Measurements from ENCODE around the gene TSPAN10. TPM values are rescaled to one million over a fixed set of nuclear protein-coding genes. Genes with fewer than 3 reads are reported as not detected.

Gene TSPAN10
- total and polyA plus RNA-seq, 2 donors from 2014 or later = 1.9 to 2.1 TPM

DNA sequence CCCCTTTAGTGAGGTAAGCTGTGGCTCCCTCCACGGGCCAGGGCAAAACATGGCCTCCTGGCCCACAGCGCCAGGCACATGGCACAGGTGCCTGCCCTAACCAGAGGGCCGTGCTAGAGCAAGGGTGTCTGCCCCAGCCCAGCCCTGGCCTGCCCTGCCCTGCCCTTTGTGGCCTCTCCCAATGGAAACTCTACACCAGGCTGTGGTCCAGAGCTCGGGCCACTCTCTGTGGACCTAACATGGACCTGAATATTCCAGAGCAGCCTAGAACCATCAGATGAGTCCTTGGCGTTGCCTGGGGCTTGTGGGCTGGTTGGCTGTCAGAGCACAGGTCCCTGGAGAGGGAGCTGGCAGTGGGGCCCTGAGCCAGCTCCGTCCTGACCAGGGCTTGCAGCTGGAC, 58.2 kb downstream of the TSPAN10 start:
- TF ChIP-seq, protein P1, sequence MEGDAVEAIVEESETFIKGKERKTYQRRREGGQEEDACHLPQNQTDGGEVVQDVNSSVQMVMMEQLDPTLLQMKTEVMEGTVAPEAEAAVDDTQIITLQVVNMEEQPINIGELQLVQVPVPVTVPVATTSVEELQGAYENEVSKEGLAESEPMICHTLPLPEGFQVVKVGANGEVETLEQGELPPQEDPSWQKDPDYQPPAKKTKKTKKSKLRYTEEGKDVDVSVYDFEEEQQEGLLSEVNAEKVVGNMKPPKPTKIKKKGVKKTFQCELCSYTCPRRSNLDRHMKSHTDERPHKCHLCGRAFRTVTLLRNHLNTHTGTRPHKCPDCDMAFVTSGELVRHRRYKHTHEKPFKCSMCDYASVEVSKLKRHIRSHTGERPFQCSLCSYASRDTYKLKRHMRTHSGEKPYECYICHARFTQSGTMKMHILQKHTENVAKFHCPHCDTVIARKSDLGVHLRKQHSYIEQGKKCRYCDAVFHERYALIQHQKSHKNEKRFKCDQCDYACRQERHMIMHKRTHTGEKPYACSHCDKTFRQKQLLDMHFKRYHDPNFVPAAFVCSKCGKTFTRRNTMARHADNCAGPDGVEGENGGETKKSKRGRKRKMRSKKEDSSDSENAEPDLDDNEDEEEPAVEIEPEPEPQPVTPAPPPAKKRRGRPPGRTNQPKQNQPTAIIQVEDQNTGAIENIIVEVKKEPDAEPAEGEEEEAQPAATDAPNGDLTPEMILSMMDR (IDR thresholded peaks at IDR 0.05; ENCODE audit: borderline replicate concordance, extremely low read depth, insufficient read depth) = no peak
- Histone ChIP-seq H3K27me3 (ENCODE audit: control insufficient read depth, insufficient read depth, low read length) (no peaks in the 10 kb centered on the region), H3K4me3 (ENCODE audit: low read length in 3 of 3) (no peak overlapping the region), H3K27ac (ENCODE audit: low read depth in 2 of 2, low read length in 2 of 2) (no peak overlapping the region), H3K9me3 (ENCODE audit: control insufficient read depth in 2 of 3, insufficient read depth in 1 of 3, low read length in 3 of 3) (no peaks in the 10 kb centered on the region), H3K9ac (ENCODE audit: low read length in 3 of 3) (no peak overlapping the region), H3K4me1 (ENCODE audit: control insufficient read depth in 2 of 3, insufficient read depth in 2 of 3, low read depth in 1 of 3, low read length in 3 of 3) (no peaks in the 10 kb centered on the region), H3K36me3 (ENCODE audit: control insufficient read depth in 2 of 3, insufficient read depth in 3 of 3, low read length in 3 of 3) (peaks cover 0 to 47% (median 16%) of the 10 kb centered on the region in 3 donors)
- DNase-seq (no peak), FAIRE-seq (no peak)
- intact Hi-C loops (cut with DNase I) = no loop called here

DNA sequence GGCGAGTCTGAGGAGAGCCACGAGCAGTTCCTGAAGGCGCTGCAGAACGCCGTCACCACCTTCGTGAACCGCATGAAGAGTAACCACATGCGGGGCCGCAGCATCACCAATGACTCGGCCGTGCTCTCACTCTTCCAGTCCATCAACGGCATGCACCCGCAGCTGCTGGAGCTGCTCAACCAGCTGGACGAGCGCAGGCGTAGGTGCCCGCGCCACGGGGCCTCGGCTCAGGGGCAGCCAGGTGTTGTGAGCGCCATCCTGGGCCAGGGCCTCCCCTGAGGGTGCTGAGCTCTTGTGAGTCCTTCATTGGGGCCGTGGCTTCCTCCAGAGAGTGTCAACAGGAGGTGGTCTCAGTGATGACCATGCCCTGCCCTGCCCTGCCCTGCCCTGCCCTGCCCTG, 58.8 kb downstream of the TSPAN10 start:
- FAIRE-seq = no peak
- DNase-seq = no peak
- TF ChIP-seq, protein P1 (IDR thresholded peaks at IDR 0.05; ENCODE audit: borderline replicate concordance, extremely low read depth, insufficient read depth) = no peak
- Histone ChIP-seq H3K9me3 (ENCODE audit: control insufficient read depth in 2 of 3, insufficient read depth in 1 of 3, low read length in 3 of 3) (no peaks in the 10 kb centered on the region), H3K4me1 (ENCODE audit: control insufficient read depth in 2 of 3, insufficient read depth in 2 of 3, low read depth in 1 of 3, low read length in 3 of 3) (peaks cover 0 to 2% (median 0%) of the 10 kb centered on the region in 3 donors), H3K9ac (ENCODE audit: low read length in 3 of 3) (no peak overlapping the region), H3K36me3 (ENCODE audit: control insufficient read depth in 2 of 3, insufficient read depth in 3 of 3, low read length in 3 of 3) (peaks cover 0 to 49% (median 16%) of the 10 kb centered on the region in 3 donors), H3K27ac (ENCODE audit: low read depth in 2 of 2, low read length in 2 of 2) (no peak overlapping the region), H3K4me3 (ENCODE audit: low read length in 3 of 3) (no peak overlapping the region), H3K27me3 (ENCODE audit: control insufficient read depth, insufficient read depth, low read length) (no peaks in the 10 kb centered on the region)
- intact Hi-C loops (cut with DNase I) = no loop called here

GRCh38 chr17:81696218-81696941, 59.4 kb downstream of the TSPAN10 start:
- DNase-seq (no peak), FAIRE-seq (no peak)
- H3K4me3 ChIP-seq (ENCODE audit: low read length in 3 of 3) = no peak overlapping the region
- TF ChIP-seq, protein P1 (IDR thresholded peaks at IDR 0.05; ENCODE audit: borderline replicate concordance, extremely low read depth, insufficient read depth) = no peak
- no peak overlapping the region for H3K27ac ChIP-seq (ENCODE audit: low read depth in 2 of 2, low read length in 2 of 2)
- H3K9ac ChIP-seq (ENCODE audit: low read length in 3 of 3) = no peak overlapping the region
- H3K9me3 ChIP-seq (ENCODE audit: control insufficient read depth in 2 of 3, insufficient read depth in 1 of 3, low read length in 3 of 3) = no peaks in the 10 kb centered on the region
- H3K27me3 ChIP-seq (ENCODE audit: control insufficient read depth, insufficient read depth, low read length) = no peaks in the 10 kb centered on the region
- H3K4me1 ChIP-seq (ENCODE audit: control insufficient read depth in 2 of 3, insufficient read depth in 2 of 3, low read depth in 1 of 3, low read length in 3 of 3) = peaks cover 0 to 5% (median 3%) of the 10 kb centered on the region in 3 donors
- intact Hi-C loops (cut with DNase I) = no loop called here
- H3K36me3 ChIP-seq (ENCODE audit: control insufficient read depth in 2 of 3, insufficient read depth in 3 of 3, low read length in 3 of 3) = peaks cover 0 to 55% (median 18%) of the 10 kb centered on the region in 3 donors
